Glomerular endothelial cell (primary cell): ENCODE results near the gene KDR. TPM values are rescaled to one million over a fixed set of nuclear protein-coding genes. Genes with fewer than 3 reads are reported as not detected.

Experiments used
- DNase-seq: peaks from one replicate; pipeline ENCODE4 v3.0.0-alpha.2; 2011; ENCODE audit warnings: low read depth, low spot score; ENCODE audit errors: extremely low read depth
- total RNA-seq: library from RNA; depleted of rRNA; stranded (reverse); fragments of >200 nt; gene quantifications from 2 replicates; pipeline ENCODE4 v1.2.3, GENCODE V29; 2015

KDR gene
- total RNA-seq, 1 donor from 2014 or later = 496 TPM

GRCh38 chr4:55080174-55080865, 45.1 kb downstream of the KDR start:
- no peak for DNase-seq

DNA sequence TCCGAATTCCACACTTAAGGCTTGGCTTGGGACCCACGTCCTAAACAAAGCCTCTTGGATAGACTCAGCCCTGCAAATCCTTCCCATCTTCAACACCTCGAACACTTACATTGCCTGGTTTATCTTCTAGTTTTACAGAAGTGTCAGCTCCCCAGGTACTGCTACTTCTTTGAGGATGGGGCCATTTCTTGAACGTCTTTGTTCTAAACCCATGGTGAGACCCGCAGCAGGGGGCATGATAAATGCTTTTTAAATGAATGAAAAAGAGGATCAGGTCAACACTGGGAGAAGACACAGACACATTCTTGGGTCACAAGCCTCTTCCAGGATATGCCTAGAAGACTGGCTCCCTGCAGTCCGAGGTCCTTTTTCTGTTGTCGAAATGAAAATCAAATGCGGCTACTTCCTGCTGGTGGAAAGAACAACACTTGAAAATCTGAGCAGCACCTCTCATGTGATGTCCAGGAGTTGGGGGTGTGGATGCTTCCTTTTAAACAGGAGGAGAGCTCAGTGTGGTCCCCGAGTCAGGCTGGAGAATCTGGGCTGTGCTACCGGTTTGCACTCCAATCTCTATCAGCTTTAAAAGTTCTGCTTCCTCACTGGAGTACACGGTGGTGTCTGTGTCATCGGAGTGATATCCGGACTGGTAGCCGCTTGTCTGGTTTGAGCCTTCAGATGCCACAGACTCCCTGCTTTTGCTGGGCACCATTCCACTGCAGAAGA, 45.8 kb downstream of the KDR start:
- DNase-seq = no peak

- DNase-seq = no peak
Measured at GRCh38 chr4:55078987-55079386, 46.4 kb downstream of the KDR start.

DNA sequence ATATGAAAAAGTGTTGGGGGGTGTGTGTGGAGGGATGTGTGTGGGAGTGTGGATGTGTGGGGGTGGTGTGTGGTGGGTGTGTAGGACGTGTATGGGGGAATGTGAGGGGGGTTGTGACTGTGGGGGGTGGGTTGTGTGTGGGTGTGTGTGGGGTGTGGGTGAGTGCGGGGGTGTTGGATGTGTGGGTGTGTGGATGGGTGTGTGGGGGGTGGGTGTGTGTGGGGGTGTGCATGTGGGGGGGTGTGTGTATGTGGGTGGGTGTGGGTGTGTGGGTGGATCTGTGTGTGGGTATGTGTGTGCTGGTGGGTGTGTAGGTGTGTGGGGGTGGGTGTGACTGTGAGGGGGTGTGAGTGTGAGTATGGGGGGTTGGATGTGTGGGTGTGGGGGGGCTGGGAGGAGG, 47.8 kb downstream of the KDR start:
- DNase-seq = no peak

GRCh38 chr4:55075823-55076716, 49.3 kb downstream of the KDR start:
- DNase-seq = no peak

- DNase-seq = no peak
Measured at GRCh38 chr4:55075376-55075775, 50.0 kb downstream of the KDR start.

GRCh38 chr4:55074386-55074785, 51.0 kb downstream of the KDR start:
- DNase-seq = no peak

DNA sequence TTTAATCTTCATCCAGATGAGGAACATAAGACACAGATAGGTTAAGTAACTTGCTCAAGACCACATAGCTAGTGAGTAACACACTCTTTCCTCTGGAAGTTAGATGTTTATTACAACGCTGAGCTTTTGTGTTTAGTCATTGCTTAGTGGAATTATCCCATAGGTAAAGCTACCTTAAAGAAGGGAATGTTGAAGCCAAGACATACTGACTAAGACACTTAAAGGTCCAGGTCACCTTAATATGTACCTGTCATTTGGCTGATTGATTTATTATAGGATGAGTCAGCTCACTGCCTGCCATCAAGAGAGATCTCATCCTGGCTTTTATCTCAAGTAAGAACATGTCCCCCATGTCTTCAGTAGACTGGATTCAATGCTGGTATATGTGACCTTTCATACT, 53.4 kb downstream of the KDR start:
- no peak for DNase-seq

- no peak for DNase-seq
Measured at GRCh38 chr4:55069248-55069647, 56.1 kb downstream of the KDR start.

- no peak for DNase-seq
Measured at GRCh38 chr4:55068522-55068921, 56.9 kb downstream of the KDR start.

DNA sequence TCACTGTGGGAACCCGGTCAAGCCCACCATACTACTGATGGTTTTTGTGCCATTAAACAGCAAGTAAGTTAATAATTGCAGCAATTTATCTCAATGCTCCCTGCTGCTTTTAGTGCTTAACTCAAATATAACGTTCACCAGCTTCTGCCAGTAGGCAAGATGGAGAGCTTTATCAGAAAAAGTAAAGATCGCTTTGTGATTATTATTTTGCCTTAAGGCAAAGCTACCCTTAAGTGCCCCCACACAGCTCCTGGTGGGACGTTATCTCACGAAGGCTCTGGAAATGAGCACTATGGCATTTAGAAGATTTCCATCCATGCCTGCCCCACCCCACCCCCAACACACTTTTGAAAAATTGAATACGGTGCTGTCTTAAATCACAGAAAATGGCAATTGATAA, 59.4 kb downstream of the KDR start:
- no peak for DNase-seq

DNA sequence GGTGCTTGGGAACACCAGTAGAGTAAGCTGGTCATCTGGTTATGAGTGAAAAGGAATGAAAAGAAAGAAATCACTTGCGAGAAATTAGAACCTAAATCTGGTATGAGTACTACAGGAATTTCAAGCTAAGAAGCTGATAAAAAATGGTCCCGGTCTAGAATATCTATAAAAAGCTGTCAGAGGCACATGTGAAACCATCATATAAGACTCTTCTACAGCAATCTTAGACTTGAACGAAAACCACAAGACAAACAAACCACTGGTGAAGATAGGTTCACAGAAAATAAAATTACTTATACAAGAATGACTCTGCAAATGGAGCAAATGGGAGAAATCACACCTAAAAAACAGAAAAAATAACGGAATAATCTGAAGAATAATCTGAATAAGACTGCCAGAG, 69.9 kb downstream of the KDR start:
- no peak for DNase-seq

- DNase-seq = no peak
Measured at GRCh38 chr4:55051532-55051931, 73.9 kb downstream of the KDR start.

DNA sequence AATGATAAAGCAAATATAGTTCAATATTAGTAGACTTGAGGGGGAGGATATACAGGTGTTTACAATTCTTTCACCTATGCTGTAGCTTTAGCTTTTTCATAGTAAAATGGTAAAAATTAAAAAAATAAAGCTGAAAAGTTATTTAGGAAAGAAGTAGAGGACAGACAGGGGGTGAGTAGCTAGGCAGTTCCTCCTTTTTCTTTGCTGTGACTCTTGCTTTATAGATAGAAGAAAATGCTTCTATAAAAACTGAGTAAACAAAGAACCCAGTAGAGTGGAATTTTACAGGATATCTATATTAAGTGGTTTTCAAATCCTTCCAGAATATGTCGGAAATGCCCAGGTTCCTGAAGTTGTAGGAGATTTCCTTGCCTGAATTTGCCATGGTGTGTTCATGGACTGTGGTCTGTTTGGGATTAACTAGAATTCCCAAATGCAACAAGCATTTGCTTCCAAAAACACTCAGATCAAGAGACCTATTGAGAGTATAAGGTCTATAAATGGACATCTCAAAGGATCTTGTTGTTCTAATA, 74.9 kb downstream of the KDR start:
- DNase-seq = no peak

GRCh38 chr4:55038176-55038890, 87.1 kb downstream of the KDR start:
- no peak for DNase-seq

GRCh38 chr4:55037728-55038127, 87.7 kb downstream of the KDR start:
- DNase-seq = no peak

- no peak for DNase-seq
Measured at GRCh38 chr4:55036405-55036804, 89.0 kb downstream of the KDR start.

DNA sequence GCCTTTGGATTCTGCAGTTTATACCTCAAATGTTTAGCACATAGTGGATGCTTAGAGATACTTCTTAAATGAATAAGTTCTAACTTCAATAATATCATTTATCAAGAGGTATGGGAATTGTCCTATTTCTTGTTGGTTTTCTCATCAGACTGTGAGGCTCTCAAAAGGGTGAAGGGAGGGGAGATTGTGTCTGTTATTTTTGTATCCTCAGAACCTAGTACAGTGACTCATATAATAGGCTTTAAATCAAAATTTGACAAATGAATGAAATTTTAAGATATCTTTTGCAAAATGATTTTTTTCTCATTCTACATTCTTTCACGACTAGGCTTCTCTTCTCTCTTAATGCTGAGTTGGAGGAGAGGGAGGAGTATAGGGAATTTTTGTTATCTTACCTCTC, 89.5 kb downstream of the KDR start:
- DNase-seq = no peak

- DNase-seq = no peak
Measured at GRCh38 chr4:55033296-55033695, 92.1 kb downstream of the KDR start.

GRCh38 chr4:55032788-55033187, 92.6 kb downstream of the KDR start:
- no peak for DNase-seq

- no peak for DNase-seq
Measured at GRCh38 chr4:55032179-55032578, 93.2 kb downstream of the KDR start.
